ENCODE results near the gene BTBD9.
A peak's percentile ranks its signal among the peaks of the same experiment; 100 is the strongest.

The BTBD9 gene

GRCh38 chr6:38507173-38507572, 132.6 kb downstream of the BTBD9 start:
- no peak for DNase-seq (ENCODE audit: low spot score)

- DNase-seq (ENCODE audit: low spot score): no peak
These were observed 133.9 kb downstream of the BTBD9 start for GRCh38 chr6:38505826-38506225.

- peak; percentile 51 for DNase-seq (ENCODE audit: low spot score)
These were observed 134.7 kb downstream of the BTBD9 start for GRCh38 chr6:38504996-38505395.

DNA sequence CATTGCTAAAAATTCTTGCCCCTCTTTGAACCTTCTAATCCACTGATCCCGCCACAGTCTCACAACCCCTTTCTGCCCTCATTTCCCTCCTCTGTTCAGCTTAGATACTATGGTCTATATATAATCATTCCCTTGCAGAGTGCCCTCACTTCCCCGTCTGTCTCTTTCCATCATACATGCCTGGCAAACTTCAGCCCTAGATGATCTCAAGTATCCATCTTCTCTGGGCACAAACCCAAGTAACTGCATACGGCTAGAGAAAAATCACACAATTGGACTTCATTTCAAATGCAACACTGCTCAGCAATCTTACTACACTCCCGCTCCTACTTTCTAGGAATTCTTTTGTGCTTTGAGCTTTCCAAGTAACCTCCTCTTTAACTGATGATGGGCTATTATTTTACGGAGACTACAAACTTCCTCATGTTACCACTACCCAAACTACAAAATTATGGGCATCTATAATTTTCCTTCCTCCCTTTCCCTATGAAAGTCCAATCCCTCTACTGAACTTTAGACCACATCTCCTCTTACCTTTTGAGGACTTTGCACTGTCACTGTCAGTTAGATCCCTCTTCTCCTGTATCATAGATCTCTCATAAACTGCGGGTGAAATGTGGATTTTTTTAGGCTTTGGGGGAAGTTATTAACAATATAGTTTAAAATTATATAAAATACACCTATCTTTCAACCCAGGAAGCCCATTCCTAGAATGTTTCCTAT, 135.6 kb downstream of the BTBD9 start:
- no peak for DNase-seq (ENCODE audit: low spot score)

GRCh38 chr6:38503032-38503773, 136.5 kb downstream of the BTBD9 start:
- no peak for DNase-seq (ENCODE audit: low spot score)

DNA sequence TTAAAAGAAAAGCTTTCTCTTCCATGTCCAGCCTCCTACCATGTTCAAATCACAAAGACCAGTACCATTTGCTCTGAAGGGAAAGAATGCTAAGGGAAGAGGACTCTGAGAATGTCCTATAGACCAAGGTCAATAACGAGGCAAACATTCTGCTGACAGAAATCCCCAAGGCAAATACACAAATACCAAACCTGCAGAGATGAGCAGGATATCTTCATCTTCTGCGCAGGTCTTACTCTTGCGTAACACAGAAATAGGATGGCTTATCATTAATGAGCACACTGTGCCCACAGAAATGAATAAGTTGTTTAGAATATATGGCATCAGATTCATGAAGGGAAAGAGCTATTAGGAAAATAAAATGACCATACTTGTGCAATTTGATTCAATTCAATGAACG, 137.3 kb downstream of the BTBD9 start:
- no peak for DNase-seq (ENCODE audit: low spot score)

DNA sequence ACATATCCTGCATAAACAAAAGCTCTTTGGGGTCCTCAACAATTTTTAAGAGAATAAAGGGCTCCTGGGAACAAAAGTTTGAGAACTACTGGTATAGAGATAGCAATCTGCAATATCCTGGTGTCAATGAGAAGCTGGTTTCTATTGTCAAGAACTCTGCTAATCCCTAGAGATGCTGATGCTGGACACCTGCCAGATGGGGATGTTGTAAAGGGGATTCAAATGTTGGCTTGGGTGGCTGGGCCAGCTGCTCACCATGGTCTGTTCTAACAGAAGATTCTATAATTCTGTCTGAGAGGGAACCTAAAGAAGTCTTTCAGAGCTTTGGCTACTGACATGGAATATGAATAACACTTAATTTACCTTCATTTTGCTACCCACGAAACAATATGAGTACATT, 137.8 kb downstream of the BTBD9 start:
- no peak for DNase-seq (ENCODE audit: low spot score)

DNA sequence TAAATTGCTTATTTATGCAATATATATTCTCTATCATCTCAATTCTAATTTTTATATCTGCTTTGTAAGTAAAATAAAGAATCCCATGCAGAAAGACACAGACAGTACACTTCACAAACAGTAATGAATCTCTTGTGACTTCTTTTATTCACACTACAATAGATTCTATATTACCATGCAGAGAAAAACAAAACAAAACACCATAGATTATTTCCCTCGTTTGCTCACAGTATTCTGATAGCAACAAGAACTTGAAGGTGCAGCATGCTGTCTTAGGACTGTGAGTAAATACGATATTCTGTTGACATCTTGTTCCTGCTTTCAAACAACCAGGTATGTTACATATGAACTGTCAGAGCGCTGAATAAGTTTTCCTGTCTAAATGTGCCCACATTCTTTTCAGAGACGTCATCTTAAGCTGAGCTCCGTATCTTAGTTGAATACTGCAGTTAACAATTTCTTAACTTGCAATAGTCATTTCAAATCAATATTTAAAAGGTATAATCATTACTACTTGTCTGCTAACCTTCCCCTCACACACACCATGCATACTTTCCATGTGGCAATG, 140.1 kb downstream of the BTBD9 start:
- no peak for DNase-seq (ENCODE audit: low spot score)

DNA sequence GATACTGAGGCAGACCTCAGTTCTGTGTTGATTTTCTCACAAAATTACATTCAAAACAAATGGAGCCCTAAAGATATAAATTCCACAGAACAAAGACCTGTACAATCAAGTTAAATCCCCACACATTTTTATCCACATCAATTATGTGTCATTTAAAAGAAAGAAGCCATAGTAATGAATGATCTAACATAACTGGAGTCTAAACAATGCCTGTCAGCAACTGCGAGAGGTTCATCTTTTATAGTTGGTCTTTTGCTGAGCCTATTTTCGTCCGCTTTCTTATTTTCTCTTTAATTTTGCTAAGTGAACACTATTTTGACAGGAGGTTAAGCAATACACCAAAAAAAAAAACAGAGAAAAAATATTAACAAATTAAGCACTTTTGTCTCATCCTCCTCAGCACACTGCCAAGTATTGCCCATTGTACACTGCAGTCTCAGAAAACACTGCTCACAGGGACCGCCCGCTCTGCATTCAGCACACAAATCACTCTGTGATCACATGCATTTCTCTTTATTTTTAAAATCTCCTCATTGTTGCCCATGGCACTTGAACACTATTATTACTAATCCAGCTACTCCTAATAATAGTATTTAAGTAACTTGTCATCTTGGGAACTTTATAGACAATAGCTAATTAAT, 140.8 kb downstream of the BTBD9 start:
- no peak for DNase-seq (ENCODE audit: low spot score)

- peak; percentile 18 for DNase-seq (ENCODE audit: low spot score)
These were observed 141.6 kb downstream of the BTBD9 start for GRCh38 chr6:38498085-38498484.

GRCh38 chr6:38497546-38497945, 142.2 kb downstream of the BTBD9 start:
- no peak for DNase-seq (ENCODE audit: low spot score)

DNA sequence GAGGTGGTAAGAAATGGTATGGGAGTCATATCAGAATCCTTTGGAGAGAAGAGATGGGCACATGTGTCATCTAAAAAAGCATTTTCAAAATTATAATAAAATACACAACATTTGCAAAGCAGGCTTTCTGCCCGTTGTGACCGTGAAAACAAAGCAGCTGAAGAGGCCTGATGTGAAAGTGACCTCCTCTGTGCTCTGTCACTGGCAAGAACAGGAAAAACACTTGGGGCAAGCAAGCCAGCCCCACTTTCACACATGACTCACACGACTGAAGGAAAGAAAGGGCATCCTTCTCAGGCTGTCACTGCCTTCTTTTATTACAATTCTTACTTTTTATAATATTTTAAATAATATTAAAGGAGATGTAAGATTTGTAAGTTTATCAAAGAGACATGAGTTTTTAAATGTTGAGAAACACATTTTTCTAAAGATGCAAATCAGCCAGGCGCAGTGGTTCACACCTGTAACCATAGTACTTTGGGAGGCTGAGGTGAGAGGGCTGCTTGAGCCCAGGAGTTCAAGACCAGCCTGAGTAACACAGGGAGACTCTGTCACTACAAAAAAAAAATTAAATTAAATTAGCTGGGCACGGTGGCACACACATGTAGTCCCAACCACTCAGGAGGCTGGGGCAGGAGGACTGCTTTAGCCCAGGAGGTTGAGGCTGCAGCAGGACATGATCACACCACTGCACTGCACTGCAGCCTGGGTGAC, 143.7 kb downstream of the BTBD9 start:
- DNase-seq (ENCODE audit: low spot score): peak; percentile 22

DNA sequence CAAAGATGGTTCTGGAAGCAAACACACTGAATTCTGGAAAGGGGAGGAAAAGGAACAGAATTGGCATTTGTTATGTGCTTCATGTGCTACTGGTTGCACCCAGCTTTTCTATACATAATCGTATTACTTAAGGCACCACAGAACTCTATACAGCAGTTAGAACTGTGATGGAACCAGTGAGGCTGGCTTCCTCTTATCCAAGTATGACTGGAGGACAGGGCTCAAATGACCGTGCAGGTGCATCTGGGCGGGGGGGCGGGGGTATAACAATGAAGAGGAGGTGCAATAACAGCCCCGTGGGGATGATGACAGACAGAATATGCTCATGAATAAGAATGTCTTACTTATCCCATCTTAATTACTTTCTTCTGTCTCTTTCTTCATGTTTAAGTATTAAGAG, 144.2 kb downstream of the BTBD9 start:
- no peak for DNase-seq (ENCODE audit: low spot score)

DNA sequence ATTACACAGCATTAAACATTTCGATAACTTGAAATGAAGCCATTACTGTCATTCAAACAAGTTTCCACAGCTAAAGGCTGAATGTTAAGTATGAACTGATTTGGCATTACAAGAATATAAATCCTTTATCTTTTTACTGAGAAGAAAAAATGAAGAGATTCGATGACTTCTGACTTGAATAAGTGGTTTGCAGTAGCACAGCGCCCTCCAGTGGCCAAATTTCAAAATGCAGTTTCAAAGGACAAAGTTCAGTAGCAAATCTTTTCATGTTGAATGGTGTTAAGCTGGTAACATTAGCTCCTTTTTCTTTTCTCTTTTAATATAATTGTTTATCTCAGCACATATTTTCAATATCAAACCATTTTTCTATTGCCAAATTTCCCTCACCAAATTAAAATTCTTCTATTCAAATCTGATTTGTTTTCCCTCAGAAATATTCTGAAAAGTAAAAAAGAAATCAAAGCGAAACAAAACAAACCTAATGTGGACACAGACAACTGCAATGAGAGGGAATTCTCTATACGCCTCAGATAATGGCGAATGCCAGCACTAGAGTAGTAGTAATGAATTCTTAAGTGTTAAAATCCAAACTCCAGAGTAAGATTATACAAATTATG, 145.7 kb downstream of the BTBD9 start:
- peak; percentile 75 for DNase-seq (ENCODE audit: low spot score)

DNA sequence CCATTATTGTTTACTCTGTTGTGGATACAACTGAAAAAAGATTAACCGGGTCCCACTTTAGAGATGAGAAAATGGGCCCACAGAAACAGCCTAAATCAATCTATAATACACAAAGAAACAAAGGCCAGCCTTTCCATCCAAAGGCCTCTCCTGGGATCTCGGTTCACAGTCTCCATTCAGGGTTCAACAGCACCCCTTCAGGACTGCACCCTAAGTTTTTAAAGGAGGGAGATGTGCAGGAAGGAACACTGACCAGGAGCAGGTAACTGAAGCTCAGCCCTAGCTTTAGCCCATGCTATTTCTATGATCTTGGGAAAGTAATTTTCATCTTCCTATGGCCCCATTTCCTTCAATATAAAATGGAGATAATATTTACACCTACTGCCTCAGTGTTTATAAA, 147.7 kb downstream of the BTBD9 start:
- no peak for DNase-seq (ENCODE audit: low spot score)

- no peak for DNase-seq (ENCODE audit: low spot score)
These were observed 149.8 kb downstream of the BTBD9 start for GRCh38 chr6:38489951-38490350.

DNA sequence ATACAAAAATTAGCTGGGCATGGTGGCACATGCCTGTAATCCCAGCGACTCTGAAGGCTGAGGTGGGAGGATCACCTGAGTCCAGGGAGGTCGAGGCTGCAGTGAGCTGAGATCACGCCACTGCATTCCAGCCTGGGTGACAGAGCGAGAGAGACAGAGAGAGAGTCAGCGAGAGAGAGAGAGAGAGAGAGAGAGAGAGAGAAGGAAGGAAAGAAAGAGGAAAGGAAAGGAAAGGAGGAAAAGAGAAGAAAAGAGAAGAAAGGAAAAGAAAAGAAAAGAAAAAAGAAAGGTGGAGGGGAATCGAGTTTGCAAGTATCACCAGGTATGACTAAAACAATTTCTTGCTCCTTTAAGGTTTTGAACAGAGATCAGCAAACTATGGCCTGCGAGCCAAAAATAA, 152.3 kb downstream of the BTBD9 start:
- DNase-seq (ENCODE audit: low spot score): no peak

DNA sequence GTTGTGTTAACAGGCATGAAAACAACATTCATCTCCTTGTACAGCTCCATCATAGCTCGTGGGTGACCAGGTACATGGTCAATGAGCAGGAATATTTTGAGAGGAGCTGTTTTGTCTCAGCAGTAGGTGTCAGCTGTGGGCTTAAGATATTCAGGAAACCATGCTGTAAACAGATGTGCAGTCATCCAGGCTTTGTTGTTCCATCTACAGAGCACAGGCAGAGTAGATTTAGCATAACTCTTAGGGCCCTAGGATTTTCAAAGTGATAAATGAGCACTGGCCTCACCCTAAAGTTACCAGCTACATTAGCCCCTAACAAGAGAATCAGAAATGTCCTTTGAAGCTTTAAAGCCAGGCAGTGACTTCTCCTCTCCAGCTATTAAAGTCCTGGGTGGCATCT, 154.2 kb downstream of the BTBD9 start:
- no peak for DNase-seq (ENCODE audit: low spot score)

DNA sequence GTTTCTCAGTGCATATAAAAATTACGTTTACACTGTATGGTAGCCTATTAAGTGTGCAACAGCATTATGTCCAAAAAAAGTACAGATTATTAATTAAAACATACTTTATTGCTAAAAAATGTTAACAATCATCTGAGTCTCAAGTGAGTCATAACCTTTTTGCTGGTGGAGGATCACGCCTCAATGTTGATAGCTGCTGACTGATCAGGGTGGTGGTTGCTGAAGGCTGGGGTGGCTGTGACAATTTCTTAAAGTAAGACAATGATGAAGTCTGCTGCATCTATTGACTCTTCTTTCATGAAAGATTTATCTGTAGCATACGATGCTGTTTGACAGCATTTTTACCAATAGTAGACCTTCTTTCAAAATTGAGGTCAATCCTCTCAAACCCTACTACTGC, 155.1 kb downstream of the BTBD9 start:
- no peak for DNase-seq (ENCODE audit: low spot score)

DNA sequence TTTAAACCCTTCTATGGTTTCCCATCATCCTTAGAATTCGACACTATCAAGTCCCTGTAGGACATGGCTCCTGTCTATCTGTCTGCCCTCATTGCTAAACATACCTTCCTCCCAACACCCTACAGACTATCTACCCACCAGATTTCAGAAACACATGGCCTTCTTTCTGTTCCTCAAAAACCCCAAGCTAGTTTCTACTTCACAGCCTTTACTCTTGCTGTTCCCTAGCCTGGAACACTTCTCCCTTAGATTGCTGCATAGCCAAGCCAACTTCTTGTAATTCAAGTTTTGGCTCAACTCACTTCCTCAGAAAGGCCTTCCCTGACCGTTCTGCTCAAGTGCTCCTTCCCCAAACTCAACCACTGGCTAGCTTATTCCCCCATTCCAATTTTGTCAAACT, 156.2 kb downstream of the BTBD9 start:
- no peak for DNase-seq (ENCODE audit: low spot score)

DNA sequence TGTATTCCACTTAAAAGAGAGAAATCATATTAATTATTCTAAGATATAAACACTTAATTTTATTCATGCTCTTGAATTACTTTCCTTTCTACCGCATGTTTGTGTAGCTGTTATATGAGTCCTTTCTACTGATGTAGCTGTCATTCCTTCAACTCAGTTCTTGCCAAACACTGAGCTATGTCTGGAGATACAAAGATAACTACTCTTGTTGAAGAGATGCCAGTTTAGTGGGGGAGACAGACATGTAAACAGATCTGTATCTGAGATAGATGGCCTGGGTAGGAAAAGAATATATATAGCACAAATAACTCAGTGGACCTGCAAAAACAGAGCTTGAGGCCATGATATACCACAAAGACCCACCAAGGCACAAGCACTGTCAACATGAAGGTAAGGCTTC, 157.3 kb downstream of the BTBD9 start:
- DNase-seq (ENCODE audit: low spot score): no peak

GRCh38 chr6:38481851-38482250, 157.9 kb downstream of the BTBD9 start:
- no peak for DNase-seq (ENCODE audit: low spot score)

All from kidney tubule cell (primary cell).